ENCODE data around the gene HAUS2. TPM values are rescaled to one million over a fixed set of nuclear protein-coding genes. Genes with fewer than 3 reads are reported as not detected.

HAUS2 gene
- total and polyA plus RNA-seq, 2 donors (not counting 3 experiments of a cell fraction or from before 2014, with no cell fraction given) = 12.6 to 33.5 TPM

DNA sequence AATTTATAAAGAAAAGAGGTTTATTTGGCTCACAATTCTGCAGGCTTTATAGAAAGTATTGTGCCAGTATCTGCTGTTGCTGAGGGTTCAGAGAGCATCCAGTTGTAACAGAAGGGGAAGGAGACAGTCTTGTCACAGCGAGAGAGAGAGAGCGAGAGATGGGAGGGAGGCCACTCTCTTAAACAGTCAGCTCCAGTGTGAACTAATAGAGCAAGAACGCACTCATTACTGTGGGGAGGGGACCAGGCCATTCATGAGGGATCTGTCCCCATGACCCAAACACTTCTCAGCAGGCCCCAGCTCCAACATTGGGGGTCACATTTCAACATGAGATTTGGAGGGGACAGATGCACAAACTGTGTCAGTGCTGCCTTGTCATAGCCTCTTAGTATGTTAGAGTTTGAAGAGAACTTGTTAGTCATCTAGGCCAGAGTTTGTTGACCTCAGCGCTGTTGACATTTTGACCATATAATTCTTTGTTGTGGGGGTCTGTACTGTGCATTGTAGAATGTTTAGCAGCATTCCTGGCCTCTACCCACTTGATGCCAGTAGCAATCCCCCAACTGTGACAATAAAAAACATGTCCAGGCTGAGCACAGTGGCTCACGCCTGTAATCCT, 42.1 kb downstream of the HAUS2 start:
- H2AFZ ChIP-seq (ENCODE audit: low read depth, low read length) = no peak overlapping the region
- H4K20me1 ChIP-seq (replicated peaks; ENCODE audit: control insufficient read depth, extremely low read depth, insufficient read depth, low read length) = no peaks in the 10 kb centered on the region
- H3K36me3 ChIP-seq (ENCODE audit: control insufficient read depth in 2 of 2, extremely low read depth in 1 of 2, insufficient read depth in 2 of 2, low read length in 2 of 2) = no peaks in the 10 kb centered on the region
- ChIA-PET POLR2A (no interaction called here), CTCF (interaction anchor here (0.6 to 1.4 kb wide), 4 partner anchors 16 to 269 kb away, joined by 3 read pairs; no protein-coding TSS in a partner anchor)
- no peak overlapping the region for H3K27ac ChIP-seq (ENCODE audit: insufficient read depth, low read depth, low read length)
- FAIRE-seq (no peak), DNase-seq (ENCODE audit: low read depth, low spot score) (no peak)
- intact Hi-C loops (cut with micrococcal nuclease) (no loop called here), dilution Hi-C loops (cut with MboI; ENCODE audit: extremely low pct_ligation_motif_present, low sequenced_read_pairs) (no loop called here)
- H3K27me3 ChIP-seq (ENCODE audit: control insufficient read depth in 2 of 2, insufficient read depth in 2 of 2, low read length in 2 of 2) = no peaks in the 10 kb centered on the region
- no peak overlapping the region for H3K4me3 ChIP-seq (replicated peaks in 1 of 3; ENCODE audit: insufficient read depth in 1 of 3, low read depth in 1 of 3, low read length in 3 of 3)
- no peaks in the 10 kb centered on the region for H3K9me3 ChIP-seq (replicated peaks; ENCODE audit: control insufficient read depth, insufficient read depth, low read length)
- BruUV-seq (replicated peaks) = no TSS peak
- no peaks in the 10 kb centered on the region for H3K9me1 ChIP-seq (replicated peaks; ENCODE audit: control insufficient read depth, extremely low read depth, insufficient read depth, low read length)
- TF ChIP-seq POLR2A (IDR thresholded peaks at IDR 0.05; ENCODE audit: low read depth, low read length) (no peak), GATA2 (IDR thresholded peaks at IDR 0.05; ENCODE audit: insufficient read depth, insufficient read length, low read depth, low read length) (no peak), POLR2AphosphoS5 (IDR thresholded peaks at IDR 0.05; ENCODE audit: insufficient read depth, low read depth, low read length) (no peak), MYC (IDR thresholded peaks at IDR 0.05; ENCODE audit: low read depth, low read length) (no peak), EZH2 (IDR thresholded peaks at IDR 0.05; ENCODE audit: borderline replicate concordance, low read depth, low read length, severe bottlenecking) (no peak), FOS (IDR thresholded peaks at IDR 0.05; ENCODE audit: borderline replicate concordance, insufficient read depth, low read length) (no peak), JUN (IDR thresholded peaks at IDR 0.05; ENCODE audit: borderline replicate concordance, insufficient read depth, insufficient read length, low read depth) (no peak)
- TF ChIP-seq, protein P1, sequence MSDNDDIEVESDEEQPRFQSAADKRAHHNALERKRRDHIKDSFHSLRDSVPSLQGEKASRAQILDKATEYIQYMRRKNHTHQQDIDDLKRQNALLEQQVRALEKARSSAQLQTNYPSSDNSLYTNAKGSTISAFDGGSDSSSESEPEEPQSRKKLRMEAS (IDR thresholded peaks at IDR 0.05; ENCODE audit: insufficient read depth, insufficient read length) = no peak
- TF ChIP-seq, protein P2, sequence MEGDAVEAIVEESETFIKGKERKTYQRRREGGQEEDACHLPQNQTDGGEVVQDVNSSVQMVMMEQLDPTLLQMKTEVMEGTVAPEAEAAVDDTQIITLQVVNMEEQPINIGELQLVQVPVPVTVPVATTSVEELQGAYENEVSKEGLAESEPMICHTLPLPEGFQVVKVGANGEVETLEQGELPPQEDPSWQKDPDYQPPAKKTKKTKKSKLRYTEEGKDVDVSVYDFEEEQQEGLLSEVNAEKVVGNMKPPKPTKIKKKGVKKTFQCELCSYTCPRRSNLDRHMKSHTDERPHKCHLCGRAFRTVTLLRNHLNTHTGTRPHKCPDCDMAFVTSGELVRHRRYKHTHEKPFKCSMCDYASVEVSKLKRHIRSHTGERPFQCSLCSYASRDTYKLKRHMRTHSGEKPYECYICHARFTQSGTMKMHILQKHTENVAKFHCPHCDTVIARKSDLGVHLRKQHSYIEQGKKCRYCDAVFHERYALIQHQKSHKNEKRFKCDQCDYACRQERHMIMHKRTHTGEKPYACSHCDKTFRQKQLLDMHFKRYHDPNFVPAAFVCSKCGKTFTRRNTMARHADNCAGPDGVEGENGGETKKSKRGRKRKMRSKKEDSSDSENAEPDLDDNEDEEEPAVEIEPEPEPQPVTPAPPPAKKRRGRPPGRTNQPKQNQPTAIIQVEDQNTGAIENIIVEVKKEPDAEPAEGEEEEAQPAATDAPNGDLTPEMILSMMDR (IDR thresholded peaks at IDR 0.05; ENCODE audit: extremely low read depth in 1 of 2, insufficient read depth in 1 of 2, low read depth in 1 of 2, low read length in 2 of 2) = no peak
- no peak overlapping the region for H3K4me2 ChIP-seq (ENCODE audit: insufficient read depth, low read length)
- H3K9ac ChIP-seq (replicated peaks; ENCODE audit: extremely low read depth, insufficient read depth, low read length) = no peak overlapping the region
- no peaks in the 10 kb centered on the region for H3K79me2 ChIP-seq (ENCODE audit: control insufficient read depth, insufficient read depth, low read length)
- peaks cover 2% of the 10 kb centered on the region for H3K4me1 ChIP-seq (ENCODE audit: control insufficient read depth, extremely low read depth, insufficient read depth, low read length)

Data from endothelial cell of umbilical vein (primary cell).